GM19452 (cell line): ENCODE data around the gene KLHL15.
A peak's percentile ranks its signal among the peaks of the same experiment; 100 is the strongest.
"Not testable (repeated sequence)": the region's sequence is repeated elsewhere in the genome, so short reads cannot be mapped to it uniquely, and the experiment has no call there.

ENCODE experiments used
- ATAC-seq: cut with Tn5 transposase; IDR thresholded peaks from one replicate; pipeline ENCODE4 v1.9.1; 2021; ENCODE audit not compliant: unreplicated experiment

KLHL15 gene

GRCh38 chrX:24018809-24019208 is 8.2 kb downstream of the KLHL15 start:
- no peak for ATAC-seq

- no peak for ATAC-seq
These were observed 9.3 kb downstream of the KLHL15 start for GRCh38 chrX:24017674-24018073.

GRCh38 chrX:24014388-24015018 is 12.5 kb downstream of the KLHL15 start:
- no peak for ATAC-seq

- no peak for ATAC-seq
These were observed 14.7 kb downstream of the KLHL15 start for GRCh38 chrX:24012266-24012665.

- no peak for ATAC-seq
These were observed 21.1 kb downstream of the KLHL15 start for GRCh38 chrX:24005867-24006266.

GRCh38 chrX:24005028-24005427 is 22.0 kb downstream of the KLHL15 start:
- peak; percentile 59 for ATAC-seq

- no peak for ATAC-seq
These were observed 24.2 kb downstream of the KLHL15 start for GRCh38 chrX:24002792-24003191.

- ATAC-seq = peak; percentile 61
These were observed 24.8 kb downstream of the KLHL15 start for GRCh38 chrX:24002167-24002566.

- no peak for ATAC-seq
These were observed 27.3 kb downstream of the KLHL15 start for GRCh38 chrX:23999671-24000070.

GRCh38 chrX:23993012-23993633 is 33.9 kb downstream of the KLHL15 start:
- no peak for ATAC-seq

GRCh38 chrX:23992431-23992830 is 34.6 kb downstream of the KLHL15 start:
- no peak for ATAC-seq

- ATAC-seq = no peak
These were observed 36.5 kb downstream of the KLHL15 start for GRCh38 chrX:23990455-23990854.

GRCh38 chrX:23989689-23990088 is 37.3 kb downstream of the KLHL15 start:
- no peak for ATAC-seq

- no peak for ATAC-seq
These were observed 44.1 kb downstream of the KLHL15 start for GRCh38 chrX:23982891-23983290.

GRCh38 chrX:23981711-23982110 is 45.3 kb downstream of the KLHL15 start:
- no peak for ATAC-seq

- no peak for ATAC-seq
These were observed 45.8 kb downstream of the KLHL15 start for GRCh38 chrX:23981222-23981621.

GRCh38 chrX:23980011-23980441 is 47.0 kb downstream of the KLHL15 start:
- no peak for ATAC-seq

- no peak for ATAC-seq
These were observed 48.5 kb downstream of the KLHL15 start for GRCh38 chrX:23978491-23978890.

- not testable (repeated sequence) for ATAC-seq
These were observed 61.4 kb downstream of the KLHL15 start for GRCh38 chrX:23965630-23966029.

GRCh38 chrX:23964191-23964590 is 62.8 kb downstream of the KLHL15 start:
- no peak for ATAC-seq

GRCh38 chrX:23959781-23960180 is 67.2 kb downstream of the KLHL15 start:
- ATAC-seq = no peak

- ATAC-seq = no peak
These were observed 72.6 kb downstream of the KLHL15 start for GRCh38 chrX:23954396-23954795.

GRCh38 chrX:23953908-23954269 is 73.1 kb downstream of the KLHL15 start:
- ATAC-seq = no peak
